HL-60 (cell line): Measurements from ENCODE around the gene DPP6.

Experiments used
- DNase-seq, 2 experiments: peaks; one replicate each; pipeline ENCODE4 v3.0.0-alpha.2; 2010 to 2020; ENCODE audit warnings: low read depth in 1 of 2, low spot score in 1 of 2
- H3K27ac ChIP-seq: fragments of 250-450 bp; sonication (Bioruptor Pico); replicated peaks from 2 replicates; pipeline ENCODE4 v1.5.1; 2020; ENCODE audit warnings: mild to moderate bottlenecking, moderate library complexity
- H3K27me3 ChIP-seq: fragments of 250-450 bp; sonication (Bioruptor Pico); 2 replicates; pipeline ENCODE4 v1.5.1; 2021; ENCODE audit warnings: mild to moderate bottlenecking, moderate library complexity; ENCODE audit not compliant: insufficient read depth, poor library complexity, severe bottlenecking
- H3K4me3 ChIP-seq: replicated peaks from 2 replicates; pipeline ENCODE4 v1.5.1; 2011; ENCODE audit warnings: mild to moderate bottlenecking, control low read depth, low read length; ENCODE audit not compliant: insufficient read depth
- CTCF ChIP-seq: IDR thresholded peaks from one replicate; pipeline ENCODE4 v1.5.1; 2011; ENCODE audit warnings: low read length, control low read depth, inconsistent platforms; ENCODE audit not compliant: insufficient read depth
- GABPA ChIP-seq: IDR thresholded peaks from 2 replicates; pipeline ENCODE4 v1.6.1; 2012; ENCODE audit warnings: low read depth
- POLR2AphosphoS5 ChIP-seq: IDR thresholded peaks from 2 replicates; pipeline ENCODE4 v1.6.1; 2012; ENCODE audit warnings: low read depth
- REST ChIP-seq: IDR thresholded peaks from 2 replicates; pipeline ENCODE4 v1.6.1; 2012; ENCODE audit warnings: low read depth; ENCODE audit not compliant: insufficient replicate concordance
- SPI1 ChIP-seq: IDR thresholded peaks from 2 replicates; pipeline ENCODE4 v1.6.1; 2012; ENCODE audit warnings: low read depth, mild to moderate bottlenecking, borderline replicate concordance

The DPP6 gene

GRCh38 chr7:154241988-154242387, 189.8 kb downstream of the DPP6 start:
- Histone ChIP-seq H3K27ac (no peak overlapping the region), H3K27me3 (no peaks in the 10 kb centered on the region), H3K4me3 (no peak overlapping the region)
- no peak for DNase-seq
- no peak for TF ChIP-seq REST

GRCh38 chr7:154242709-154243108, 190.5 kb downstream of the DPP6 start:
- TF ChIP-seq SPI1 = no peak
- no peak for TF ChIP-seq POLR2AphosphoS5
- TF ChIP-seq GABPA = no peak
- no peak for TF ChIP-seq REST
- TF ChIP-seq CTCF = no peak
- Histone ChIP-seq H3K27ac (no peak overlapping the region), H3K4me3 (no peak overlapping the region), H3K27me3 (no peaks in the 10 kb centered on the region)
- DNase-seq = no peak

GRCh38 chr7:154252046-154252445, 199.8 kb downstream of the DPP6 start:
- H3K27me3 ChIP-seq = no peaks in the 10 kb centered on the region
- TF ChIP-seq SPI1 = no peak
- DNase-seq = no peak

GRCh38 chr7:154253810-154254209, 201.6 kb downstream of the DPP6 start:
- no peak for DNase-seq
- Histone ChIP-seq H3K4me3 (no peak overlapping the region), H3K27me3 (no peaks in the 10 kb centered on the region), H3K27ac (no peak overlapping the region)
- TF ChIP-seq POLR2AphosphoS5 (no peak), REST (no peak), GABPA (no peak), CTCF (no peak), SPI1 (no peak)

More at GRCh38 chr7:154252046-154252445, 199.8 kb downstream of the DPP6 start:
- Histone ChIP-seq H3K4me3 (no peak overlapping the region), H3K27ac (no peak overlapping the region)
